ENCODE results near the gene ALK.

The ALK gene

GRCh38 chr2:29307519-29307918 lies 613.9 kb downstream of the ALK start:
- no peak for DNase-seq

GRCh38 chr2:29305762-29306161 lies 615.6 kb downstream of the ALK start:
- DNase-seq, result no peak

DNA sequence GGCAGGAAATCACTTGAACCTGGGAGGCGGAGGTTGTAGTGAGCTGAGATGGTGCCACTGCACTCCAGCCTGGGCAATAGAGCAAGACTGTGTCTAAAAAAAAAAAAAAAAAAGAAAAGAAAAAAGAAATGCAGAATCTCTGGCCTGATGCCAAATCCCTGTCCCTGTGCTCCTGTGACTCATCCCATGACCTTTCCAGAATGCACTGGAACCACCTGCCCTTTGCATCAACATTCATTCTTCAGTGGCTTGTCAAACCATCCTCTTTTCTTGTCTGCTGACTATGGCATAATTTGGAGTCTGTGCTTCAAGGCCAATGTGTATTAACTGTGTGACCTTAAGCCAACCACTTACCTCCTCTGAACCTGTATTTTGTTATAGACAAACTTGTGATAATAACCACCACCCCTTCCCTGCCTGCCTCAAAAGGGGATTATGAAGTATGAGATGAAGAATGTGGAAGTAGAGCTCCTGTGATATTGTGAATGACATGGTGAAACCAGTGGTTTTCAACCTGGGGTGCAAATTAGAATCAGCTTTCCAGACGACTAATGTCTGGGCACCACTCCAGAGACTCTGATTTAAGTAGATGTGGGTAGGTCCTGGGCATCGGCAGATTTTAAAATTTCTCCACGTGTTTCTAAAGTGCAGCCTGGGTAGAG lies 616.9 kb downstream of the ALK start:
- DNase-seq, result peak; percentile 6

DNA sequence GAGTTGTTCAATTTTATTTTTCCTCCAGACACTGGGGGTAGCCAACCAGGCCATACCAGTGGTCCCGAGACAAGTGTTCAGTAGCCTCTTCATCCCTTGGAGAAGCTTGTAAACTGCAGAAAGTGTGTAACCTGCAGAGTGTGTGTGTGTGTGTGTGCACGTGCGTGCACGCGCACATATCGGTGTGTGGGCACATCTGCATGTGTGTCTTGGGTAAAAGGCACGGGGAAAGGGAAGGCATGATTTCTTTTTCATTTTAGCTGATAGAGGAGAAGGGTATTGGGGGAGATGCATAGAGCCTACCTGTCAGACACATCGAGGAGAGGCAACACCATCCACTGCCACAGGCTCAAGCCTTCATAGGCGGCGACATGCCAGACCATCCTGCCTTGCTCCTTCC lies 624.8 kb downstream of the ALK start:
- DNase-seq, result no peak

DNA sequence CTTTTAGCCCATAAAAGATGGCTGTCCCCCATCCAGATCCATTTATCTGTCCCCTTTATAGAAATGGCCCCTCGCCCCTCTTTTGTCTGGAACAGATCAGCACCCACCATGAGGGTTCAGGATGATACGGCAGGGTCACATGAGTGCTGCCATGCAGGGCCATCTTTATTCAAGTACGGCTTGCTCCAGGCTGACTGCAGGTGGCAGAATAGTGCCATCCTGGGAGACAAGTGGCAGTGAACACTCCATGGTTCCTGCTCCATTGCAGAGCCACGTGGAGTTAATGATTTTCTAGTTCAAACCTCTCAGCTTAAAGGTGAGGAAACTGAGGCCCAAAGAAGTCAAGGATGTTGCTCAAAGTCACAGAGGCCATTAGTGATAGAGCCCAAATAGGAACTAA lies 625.5 kb downstream of the ALK start:
- peak; percentile 55 for DNase-seq

DNA sequence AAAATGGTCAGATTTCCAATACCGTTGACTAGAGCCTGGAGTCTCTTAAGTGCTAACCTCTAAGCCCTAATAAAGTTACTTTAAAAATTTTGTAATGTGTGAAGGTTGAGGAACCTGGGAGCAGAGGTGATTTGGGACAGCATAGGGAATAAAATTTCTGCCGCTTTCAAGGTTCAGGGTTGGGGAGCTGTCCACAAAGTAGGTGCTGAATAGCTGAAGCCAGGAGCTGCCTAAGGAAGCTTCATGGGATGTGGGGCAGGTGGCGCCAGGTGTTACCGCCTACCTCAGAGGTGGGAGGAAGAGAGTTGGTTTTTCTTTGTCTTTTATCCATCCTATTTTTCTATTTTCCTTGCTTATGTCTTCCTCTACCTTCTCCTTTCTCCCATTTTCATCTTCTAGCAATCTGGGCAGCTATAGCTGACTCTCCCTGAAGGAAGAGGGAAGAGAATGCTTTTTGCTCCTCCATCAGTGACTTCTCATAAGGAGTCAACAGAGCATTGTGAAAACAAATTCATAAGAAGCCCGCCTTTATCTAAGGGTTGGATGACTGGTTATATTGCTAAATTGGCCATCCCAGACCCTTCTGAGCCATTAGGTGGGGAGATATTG lies 627.5 kb downstream of the ALK start:
- DNase-seq, result no peak

DNA sequence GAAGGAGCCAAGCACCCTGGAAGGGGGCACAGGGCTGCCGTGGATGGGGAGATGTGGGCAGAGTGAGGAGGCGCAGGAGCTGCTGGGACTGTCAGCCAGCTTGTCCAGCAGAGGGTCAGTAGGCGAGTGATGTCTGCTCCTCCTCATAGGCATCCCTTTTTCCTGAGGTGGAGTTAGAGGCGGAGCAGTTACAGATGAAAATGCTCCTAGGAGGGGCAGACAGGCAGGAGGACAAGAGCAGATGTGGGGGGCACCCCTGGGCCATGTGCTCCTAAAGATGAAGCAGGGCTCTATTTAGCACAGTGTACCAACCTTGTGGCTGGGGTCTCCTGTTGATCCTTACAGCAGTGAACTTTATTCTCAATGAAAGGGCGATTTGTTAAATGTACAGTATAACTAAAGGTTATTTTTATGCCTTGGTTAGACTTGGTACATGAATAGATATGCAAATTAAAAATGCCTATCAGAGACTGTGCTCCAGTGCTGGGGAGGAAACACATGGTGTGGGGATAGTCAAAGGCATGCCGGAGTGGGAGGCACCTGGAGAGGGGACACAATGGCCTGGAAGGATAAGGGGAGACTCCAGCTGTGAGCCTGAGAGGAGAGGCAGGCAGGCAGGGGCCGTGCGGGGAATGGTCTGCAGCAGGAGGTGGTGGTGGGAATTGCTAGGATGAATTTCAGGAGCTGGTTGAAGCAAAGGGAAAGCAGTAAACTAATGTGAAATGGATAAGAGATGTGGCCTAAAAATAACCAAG lies 630.9 kb downstream of the ALK start:
- DNase-seq, result peak; percentile 53

DNA sequence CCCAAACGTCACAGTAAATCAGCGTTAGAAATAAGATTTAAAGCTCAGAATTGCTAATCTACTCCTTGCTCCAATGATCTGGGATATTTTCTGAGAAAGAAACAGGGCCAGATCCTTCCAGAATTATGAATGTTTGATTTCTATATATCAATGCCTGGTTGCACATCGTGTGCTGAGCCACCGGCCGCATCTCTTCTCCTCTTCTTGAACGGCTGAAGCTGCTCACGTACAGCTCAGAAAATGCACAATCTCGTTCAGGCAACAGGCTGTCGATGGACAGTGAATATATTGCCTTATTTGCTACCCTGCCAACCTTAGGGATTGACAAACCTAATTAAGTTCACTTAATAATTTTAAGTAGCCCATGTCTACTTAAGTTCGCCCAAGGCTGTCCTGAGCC lies 636.7 kb downstream of the ALK start:
- DNase-seq, result no peak

GRCh38 chr2:29281916-29282247 lies 639.5 kb downstream of the ALK start:
- DNase-seq, result no peak

DNA sequence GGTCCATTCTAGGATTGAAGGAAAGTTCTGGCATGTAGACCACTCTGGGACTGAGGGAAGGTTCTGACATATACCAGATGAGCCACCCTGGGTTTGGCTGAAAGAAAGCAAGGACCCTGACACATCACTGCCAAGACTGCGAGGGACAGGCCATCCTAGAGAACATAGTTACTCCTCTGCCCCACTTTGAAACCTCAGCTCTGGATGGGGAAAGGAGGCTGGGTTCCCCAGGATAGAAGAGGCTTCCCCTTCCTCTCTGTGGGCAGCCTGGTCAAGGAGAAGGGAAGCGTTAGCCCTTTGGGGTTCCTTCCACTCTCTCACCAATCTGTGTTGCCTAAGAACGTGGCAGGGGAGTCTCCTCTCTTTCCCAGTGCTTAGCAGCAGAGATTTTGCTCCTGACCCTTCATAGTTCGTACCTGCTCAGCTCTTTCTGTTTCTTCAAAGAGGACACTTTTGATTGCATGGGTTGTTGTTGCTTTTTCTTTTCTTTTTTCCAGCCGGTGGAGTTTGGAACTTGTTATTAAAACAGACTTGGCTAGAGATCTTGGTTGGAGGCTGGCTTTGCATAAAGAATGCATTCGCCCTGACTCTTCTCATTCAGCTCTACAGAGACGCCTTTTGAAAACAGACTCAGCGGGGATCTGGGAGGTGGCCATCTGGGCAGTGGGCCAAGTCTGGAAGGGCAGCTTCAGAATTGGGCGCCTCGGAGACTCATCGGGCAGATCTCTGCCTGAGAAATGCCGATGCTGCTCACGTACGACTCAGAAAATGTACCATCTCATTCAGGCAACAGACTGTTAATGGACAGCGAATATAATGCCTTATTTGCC lies 640.1 kb downstream of the ALK start:
- DNase-seq, result peak; percentile 91

GRCh38 chr2:29278966-29279365 lies 642.4 kb downstream of the ALK start:
- no peak for DNase-seq

DNA sequence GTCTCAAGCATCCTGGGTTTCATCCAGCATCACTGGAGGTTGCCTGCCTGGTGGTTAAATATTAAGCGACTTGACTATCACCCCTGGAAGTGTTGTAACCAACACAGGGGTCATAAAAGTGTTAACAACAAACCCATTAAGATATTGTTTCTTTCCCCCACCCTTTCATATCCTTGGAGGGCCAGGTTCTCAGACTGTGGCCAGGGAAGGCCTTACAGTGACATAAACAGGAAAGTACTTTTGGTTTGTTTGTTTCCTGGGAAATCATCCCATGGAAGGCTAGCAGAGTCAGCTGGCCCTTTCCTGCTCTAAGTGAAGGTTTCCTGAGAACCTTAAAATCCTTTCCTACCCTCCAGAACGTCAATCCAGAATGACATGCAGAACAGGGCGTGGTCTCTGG lies 645.2 kb downstream of the ALK start:
- peak; percentile 62 for DNase-seq

GRCh38 chr2:29275186-29275585 lies 646.2 kb downstream of the ALK start:
- DNase-seq, result no peak

- DNase-seq, result no peak
These were observed 647.4 kb downstream of the ALK start for GRCh38 chr2:29273685-29274611.

- DNase-seq, result peak; percentile 36
These were observed 648.2 kb downstream of the ALK start for GRCh38 chr2:29273004-29273684.

DNA sequence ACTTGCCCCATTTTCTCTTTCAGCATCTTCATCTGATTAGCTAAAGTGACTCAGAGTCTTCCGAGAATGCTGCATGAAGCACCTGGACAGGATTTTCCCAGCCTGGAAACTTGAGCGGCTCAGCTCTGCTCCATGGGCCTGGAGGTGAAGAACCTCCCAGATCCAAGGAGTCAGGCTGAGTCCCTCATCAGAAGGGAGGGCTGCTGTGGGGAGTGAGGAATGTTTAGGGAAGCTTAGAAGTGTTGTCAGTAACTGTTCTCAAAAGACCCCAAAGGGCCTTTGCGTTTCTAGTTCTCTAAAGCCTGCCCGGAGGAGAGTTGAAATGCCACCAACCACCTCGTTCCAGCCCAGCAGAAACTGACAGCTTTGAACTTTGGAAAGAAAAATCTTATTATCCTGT lies 649.1 kb downstream of the ALK start:
- no peak for DNase-seq

DNA sequence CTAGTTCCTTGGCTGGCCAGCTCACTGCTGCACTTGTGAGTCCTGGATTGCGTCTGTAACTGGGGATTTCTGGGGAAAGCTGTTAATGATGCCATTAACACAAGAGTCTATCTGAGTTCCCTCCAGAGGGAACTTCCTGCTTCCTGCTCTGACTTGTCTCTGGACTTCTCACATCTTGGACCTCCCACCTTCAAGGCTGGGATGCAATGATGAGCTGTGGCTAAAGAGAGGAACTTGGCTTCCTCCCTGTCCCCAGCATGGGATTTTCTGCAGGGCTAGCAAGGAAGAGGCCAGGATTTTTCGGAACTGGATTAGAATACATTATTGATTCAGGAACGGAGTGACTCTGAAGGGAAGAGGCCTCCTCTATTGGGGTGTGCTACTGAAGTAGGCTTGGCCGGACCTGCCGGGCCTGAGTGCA lies 650.7 kb downstream of the ALK start:
- DNase-seq, result no peak

DNA sequence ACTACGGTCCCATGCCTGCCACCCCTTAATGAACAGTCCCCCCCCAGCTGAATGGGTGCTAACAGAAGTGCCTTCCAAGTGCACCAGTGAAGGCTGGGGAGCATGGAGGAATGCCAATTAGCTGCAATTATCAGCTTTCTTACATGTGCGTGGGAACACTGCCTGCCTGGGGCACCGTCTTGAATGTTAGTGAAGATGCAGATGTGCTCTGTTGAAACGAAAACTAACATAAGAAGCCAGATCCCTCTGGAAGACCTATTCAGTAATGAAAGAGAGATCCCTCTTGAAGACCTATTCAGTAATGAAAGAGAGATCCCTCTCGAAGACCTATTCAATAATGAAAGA lies 651.6 kb downstream of the ALK start:
- DNase-seq, result peak; percentile 59

DNA sequence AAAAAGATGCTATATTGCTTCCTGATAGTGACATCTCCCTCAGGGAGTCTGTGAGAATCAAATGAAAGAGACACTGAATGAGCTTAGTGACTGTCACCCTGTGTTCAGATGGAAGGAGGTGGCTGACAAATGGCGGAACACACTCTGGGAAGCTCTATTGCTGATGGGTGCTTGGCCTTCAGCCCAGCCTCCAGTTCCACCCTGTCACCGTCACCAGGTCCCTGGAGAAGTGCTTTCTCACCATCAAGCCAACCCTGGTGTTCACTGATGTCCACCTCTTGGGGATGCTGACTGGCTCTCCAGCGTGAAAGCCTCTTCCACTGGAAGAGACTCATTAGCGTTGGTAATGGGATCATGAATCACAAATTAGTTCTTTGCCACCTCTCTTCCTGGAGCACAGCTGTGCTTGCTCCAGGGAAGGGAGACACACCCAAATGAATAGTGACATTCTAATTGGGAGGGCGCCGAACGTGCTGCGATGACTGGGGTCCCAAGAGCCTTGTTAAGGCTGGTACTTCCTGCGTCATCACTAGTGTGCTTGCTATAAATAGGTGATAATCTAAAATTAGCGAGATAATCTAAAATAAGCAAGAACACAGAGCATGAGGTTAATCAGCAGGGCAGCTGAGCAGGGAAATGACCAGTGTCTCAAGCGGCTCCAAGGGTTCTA lies 652.2 kb downstream of the ALK start:
- DNase-seq, result peak; percentile 83

DNA sequence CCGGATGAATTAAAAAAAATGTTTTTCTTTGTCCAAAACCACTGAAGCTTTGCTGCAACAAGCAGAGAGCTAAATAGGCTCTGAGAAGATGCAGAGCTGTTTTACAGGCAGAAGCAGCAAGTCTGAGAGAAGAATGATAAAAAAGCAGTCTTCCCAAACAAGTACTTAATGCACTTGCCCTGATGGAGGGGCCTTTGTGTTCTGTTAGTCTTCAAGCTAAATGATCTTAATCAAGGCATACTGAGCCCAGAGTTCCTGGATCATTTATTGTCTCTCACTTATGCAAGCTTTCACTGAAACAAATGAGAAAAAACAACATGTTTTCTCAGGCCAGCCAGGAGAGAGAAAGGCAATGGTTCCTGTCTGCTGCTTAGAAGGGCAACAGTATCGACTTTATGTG lies 653.7 kb downstream of the ALK start:
- no peak for DNase-seq

DNA sequence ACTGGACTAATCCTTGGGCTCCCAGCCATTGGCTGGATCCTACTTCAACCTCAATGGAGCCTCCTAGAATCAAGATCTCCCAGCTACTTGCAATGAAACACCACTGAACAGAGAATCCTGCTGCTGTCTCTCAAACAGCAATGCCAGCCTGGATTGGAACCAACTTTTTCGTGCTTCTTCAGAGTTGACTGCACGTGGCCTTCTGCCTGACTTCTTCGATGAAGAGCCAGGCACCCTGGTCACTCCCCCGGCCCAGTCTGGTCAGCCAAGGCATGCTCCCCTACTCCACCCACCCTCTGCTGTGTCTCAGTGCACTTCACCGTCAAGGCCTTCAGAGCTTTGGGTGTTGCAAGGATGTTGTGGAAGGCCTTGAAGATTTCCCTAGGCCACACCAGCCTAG lies 657.5 kb downstream of the ALK start:
- DNase-seq, result no peak

Measured in NCI-H69 (cell line).